ENCODE data around the gene TLK1.

DNA sequence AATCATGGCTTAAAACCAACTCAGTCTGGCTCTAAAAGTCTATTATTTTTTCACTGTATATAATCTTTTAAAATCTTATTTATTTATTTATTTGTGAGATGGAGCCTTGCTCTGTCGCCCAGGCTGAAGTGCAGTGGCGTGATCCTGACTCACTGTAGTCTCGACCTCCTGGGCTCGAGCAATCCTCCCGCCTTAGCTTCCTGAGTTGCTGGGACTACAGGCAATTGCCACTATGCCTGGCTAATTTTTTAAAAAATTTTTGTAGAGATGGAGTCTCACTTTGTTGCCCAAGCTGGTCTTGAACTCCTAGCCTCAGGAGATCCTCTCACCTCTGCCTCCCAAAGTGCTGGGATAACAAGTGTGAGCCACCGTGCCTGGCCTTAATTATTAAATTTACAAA is 217.1 kb downstream of the TLK1 start:
- TF ChIP-seq CTCF (IDR thresholded peaks at IDR 0.05) (no peak), POLR2A (IDR thresholded peaks at IDR 0.05) (no peak), POLR2AphosphoS5 (IDR thresholded peaks at IDR 0.05; ENCODE audit: insufficient read depth in 1 of 2, low read depth in 1 of 2) (no peak)
